ENCODE data around the gene TULP1.

The TULP1 gene

DNA sequence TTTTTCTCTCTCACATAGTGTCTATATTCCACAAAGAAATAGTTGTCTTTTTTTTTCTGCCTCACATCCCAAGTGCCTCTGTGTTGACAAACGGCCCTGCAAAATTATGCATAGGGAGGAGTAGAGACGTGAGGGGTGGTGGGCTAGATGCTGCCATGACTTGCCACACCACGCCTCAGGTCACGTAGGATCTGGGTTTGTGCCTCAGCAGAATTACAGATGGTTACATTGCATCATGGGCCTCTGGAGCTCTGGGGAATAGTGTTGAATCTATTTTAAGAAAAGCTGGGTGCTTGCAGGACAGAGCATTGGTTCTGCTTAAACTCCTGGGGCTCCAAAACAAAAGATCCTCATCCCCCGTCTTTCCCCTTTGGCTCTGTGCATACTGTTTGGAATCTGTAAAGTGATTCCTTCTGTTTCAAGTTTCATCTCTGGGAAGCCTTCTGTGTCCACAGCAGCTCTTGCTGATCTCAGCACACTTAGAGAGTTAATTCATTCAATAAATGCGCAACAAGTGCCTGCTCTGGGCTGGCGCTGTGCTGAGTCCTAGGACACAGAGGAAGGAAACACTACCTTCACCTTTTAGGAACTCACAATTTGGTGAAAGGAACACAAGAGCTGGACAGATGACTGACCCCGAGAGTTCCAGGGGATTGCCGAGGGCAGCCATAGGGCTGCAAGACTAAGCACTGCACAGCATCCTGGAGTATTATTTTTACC is 58.1 kb downstream of the TULP1 start:
- DNase-seq = no peak

DNA sequence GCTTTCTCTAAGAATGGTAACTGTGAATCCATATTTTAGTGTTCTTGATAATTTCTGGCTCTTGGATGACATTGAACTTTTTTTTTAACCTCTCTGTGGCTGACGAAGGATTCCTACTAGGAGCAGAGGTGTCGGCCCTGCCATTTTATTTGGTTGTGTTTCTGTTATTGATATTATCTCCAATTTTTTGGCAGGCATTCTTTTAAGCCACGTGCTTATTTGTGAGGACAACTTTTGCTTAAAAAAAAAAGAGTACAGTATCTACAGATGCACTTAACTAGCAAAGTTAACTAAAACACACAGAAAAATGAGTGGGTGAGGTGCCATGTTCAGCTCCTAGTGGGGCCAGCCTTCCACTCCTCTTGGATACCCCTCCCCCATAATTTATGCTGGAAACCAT is 59.5 kb downstream of the TULP1 start:
- DNase-seq = no peak

DNA sequence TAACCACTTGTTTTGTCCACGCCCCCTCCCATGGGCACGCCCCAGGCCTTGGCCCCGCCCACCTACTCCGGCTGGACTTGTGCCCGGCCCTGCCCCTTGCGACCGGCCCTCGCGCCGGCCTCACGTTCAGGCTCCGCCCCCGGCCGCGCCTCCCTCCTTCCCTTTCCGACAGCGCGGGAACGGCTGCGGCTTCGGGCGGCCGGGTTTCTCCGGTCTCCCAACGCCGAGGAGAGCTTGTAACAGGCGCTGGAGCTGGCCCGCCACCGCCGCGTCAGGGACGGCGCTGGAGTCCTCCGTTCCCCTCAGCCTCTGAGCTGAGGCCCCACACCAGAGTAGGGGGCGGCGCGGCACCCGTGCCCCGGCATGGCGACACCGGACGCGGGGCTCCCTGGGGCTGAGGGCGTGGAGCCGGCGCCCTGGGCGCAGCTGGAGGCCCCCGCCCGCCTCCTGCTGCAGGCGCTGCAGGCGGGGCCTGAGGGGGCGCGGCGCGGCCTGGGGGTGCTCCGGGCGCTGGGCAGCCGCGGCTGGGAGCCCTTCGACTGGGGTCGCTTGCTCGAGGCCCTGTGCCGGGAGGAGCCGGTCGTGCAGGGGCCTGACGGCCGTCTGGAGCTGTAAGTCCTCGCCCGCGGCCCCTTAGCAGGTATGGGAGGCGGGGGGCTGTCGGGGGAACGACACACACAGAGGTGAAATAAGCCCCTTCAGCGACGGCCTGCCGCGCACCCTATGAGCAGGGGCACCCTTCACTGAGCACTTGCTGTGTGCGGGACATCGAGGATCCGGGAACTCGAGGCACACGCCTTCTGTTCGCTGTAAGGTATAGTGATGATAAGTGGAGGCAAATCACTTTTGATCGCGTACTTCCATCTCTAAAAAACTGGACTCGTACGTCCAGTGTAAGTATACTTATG is 60.3 kb downstream of the TULP1 start, which contains the start of gene FANCE:
TSS of gene FANCE (plus strand) at position 156 of the 908 bp plus-strand sequence. CDS start at position 364, 208 bp downstream.
- peak; percentile 95 for DNase-seq

DNA sequence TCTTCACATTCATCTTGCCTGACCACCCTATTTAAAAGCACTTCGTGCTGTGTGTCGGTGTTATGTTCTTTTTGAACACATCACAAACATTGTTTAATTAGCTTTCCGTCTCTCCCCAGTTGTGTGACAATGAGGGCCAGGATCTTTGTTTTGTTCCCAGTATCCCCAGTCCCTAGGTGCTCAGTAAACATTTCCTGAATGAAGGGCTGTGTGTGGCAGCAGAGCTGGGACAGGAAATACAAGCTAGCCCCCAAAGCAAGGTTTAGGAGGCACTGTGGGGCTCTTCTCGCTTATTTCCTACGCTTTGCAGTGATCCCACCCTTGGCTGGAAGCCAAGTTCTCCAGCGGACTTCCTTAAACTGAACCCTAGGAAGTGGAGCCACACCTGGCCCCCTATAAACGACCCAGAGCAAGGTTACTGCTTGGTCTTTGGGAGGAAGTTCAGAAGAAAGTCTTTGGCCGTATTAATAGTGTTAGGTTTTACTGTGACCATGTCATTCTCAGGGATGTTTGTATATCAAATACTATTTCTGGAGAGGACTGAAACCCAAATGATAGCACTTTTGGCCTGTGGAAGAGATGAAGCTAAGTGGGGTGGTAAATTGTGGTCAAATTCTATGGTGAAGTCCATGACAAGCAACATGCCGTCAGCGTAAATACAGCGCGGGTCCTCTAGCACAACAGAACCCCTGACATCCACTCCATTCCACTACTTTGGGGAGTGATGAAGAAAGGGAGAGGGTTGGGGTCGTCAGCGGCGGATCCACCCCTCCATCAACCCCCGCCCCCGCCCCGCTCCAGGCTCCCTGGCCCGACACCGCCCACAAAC is 61.1 kb downstream of the TULP1 start:
- no peak for DNase-seq

DNA sequence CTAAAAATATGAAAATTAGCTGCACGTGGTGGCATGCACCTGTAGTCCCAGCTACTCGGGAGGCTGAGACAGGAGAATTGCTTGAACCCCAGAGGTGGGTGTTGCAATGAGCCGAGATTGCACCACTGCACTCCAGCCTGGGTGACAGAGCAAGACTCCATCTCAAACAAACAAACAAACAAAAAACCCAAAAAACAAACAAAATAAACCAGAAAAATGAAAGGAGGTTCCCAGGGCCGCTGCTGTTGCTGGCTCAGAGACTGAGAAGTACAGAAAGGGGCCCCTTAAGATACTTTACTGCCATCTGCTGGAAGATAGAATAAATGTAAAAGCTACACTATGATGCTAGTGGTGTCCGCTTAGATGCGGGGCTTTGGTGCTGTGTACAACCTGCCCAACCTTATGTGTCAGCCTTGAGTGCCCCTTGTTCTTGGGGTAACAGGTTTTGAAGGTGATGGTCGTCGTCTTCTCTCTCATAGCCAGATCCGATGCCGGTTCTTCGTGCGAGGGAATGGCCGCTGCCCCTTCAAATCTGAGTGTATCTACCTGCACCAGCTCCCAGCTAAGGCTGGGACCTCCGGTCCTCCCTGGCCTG is 63.3 kb downstream of the TULP1 start:
- peak; percentile 47 for DNase-seq

DNA sequence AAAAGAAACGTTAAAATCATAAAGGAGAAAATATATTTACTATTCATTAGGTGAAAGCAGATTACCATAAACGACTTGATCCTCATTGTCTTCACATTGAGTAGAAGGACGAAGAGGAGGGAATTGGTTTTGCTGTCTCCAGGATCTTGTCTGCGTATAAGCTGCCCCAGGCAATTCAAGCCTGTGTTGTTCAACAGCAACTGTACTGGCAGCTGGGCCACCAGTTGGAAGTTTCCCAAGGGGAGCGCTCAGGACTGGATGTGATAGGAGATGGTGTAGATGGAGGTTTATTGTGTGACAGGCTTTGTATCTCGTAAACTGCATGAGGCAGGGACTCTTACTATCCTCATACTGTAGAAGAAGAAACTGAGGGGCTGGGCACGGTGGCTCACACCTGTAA is 64.5 kb downstream of the TULP1 start:
- no peak for DNase-seq
